Lower leg skin (tissue), 4 donors: ENCODE measurements around the gene TICRR. TPM values are rescaled to one million over a fixed set of nuclear protein-coding genes. Genes with fewer than 3 reads are reported as not detected.

ENCODE experiments used
- DNase-seq, 2 donors: peaks; one replicate each; pipeline ENCODE4 v3.0.0-alpha.2; 2019; ENCODE audit warnings: low spot score in 2 of 2
- H3K4me3 ChIP-seq: fragments of 200-600 bp; sonication (generic); 2 replicates; pipeline ENCODE4 v1.5.1; 2017; ENCODE audit warnings: mild to moderate bottlenecking, low read depth; ENCODE audit not compliant: poor library complexity, severe bottlenecking
- POLR2A ChIP-seq, 2 donors: fragments of 450-650 bp; IDR thresholded peaks; one replicate each; pipeline ENCODE4 v1.6.1; 2016 to 2017; ENCODE audit warnings: antibody characterized with exemption in 2 of 2, mild to moderate bottlenecking in 1 of 2, moderate library complexity in 1 of 2
- WGBS, 2 donors: methylation state at CpG; one replicate each; pipeline ENCODE4 v1.1.5; 2018; 5-methylcytosine and 5-hydroxymethylcytosine counted together
- intact Hi-C: fragments of 100-400 bp; cut with DNase I; formaldehyde crosslinking; loops from one replicate; pipeline ENCODE4 v1.15.0; 2023; ENCODE audit warnings: low total_unique reads
- total RNA-seq, 4 donors: library from RNA; depleted of rRNA; stranded (reverse); fragments of >200 nt; gene quantifications; one replicate each; pipeline ENCODE4 v1.1.0, GENCODE V29; 2016
- TF ChIP-seq, protein P1 (sequence below), 3 donors: fragments of 450-650 bp; IDR thresholded peaks; one replicate each; pipeline ENCODE4 v1.5.1; 2016; ENCODE audit warnings: antibody characterized with exemption in 3 of 3, mild to moderate bottlenecking in 3 of 3, moderate library complexity in 2 of 3

TICRR gene
- total RNA-seq, 4 donors from 2014 or later = 0.21 to 1.2 (median 0.55) TPM

DNA sequence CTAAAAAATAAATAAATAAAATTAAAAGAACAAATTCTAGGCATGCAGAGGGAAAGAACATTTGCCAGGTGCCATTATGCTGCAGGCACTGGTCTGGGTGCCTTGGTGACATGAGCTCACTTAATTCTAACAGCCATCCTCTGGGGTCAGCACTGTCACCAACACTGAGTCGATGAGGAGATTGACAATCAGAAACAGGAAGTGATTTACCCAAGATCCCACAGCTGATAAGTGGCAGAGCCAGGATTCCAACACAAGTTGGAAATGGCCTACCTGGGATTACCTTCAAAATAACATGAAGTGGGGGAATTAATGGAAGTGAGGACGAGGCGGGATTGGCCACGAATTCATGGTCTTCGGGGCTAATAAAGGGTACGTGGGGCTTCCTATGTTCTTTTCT, 100.3 kb downstream of the TICRR start:
- no peak overlapping the region for H3K4me3 ChIP-seq
- intact Hi-C loops = no loop called here
- WGBS, 2 donors = 78 to 83% methylated on average over 6 of the region's 6 CpGs
- TF ChIP-seq POLR2A (IDR thresholded peaks at IDR 0.05) = no peak
- TF ChIP-seq, protein P1, sequence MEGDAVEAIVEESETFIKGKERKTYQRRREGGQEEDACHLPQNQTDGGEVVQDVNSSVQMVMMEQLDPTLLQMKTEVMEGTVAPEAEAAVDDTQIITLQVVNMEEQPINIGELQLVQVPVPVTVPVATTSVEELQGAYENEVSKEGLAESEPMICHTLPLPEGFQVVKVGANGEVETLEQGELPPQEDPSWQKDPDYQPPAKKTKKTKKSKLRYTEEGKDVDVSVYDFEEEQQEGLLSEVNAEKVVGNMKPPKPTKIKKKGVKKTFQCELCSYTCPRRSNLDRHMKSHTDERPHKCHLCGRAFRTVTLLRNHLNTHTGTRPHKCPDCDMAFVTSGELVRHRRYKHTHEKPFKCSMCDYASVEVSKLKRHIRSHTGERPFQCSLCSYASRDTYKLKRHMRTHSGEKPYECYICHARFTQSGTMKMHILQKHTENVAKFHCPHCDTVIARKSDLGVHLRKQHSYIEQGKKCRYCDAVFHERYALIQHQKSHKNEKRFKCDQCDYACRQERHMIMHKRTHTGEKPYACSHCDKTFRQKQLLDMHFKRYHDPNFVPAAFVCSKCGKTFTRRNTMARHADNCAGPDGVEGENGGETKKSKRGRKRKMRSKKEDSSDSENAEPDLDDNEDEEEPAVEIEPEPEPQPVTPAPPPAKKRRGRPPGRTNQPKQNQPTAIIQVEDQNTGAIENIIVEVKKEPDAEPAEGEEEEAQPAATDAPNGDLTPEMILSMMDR (IDR thresholded peaks at IDR 0.05) = no peak
- DNase-seq = no peak

DNA sequence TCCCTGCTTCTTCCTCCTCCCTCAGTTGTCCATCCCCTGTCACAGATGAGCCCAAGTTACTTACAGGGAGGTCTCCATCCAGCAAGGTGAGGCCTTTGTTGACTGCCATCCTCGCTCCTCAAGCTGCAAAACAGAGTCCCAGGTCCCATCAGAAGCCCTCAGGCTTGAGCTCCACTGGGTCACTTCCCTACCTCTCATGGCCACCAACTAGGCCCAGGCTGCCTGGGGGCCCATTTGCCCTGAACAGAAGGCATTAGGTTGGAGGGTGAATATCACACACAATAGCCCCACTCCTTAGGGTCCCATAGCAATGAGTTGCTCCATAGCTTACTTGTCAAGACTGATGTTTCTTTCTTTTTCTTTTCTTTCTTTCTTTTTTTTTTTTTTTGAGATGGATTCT, 102.1 kb downstream of the TICRR start:
- 94 to 100% methylated on average over 1 of the region's 1 CpG for WGBS, 2 donors
- no peak overlapping the region for H3K4me3 ChIP-seq
- DNase-seq = no peak
- TF ChIP-seq, protein P1 (IDR thresholded peaks at IDR 0.05) = no peak
- no peak for TF ChIP-seq POLR2A (IDR thresholded peaks at IDR 0.05)
- intact Hi-C loops = no loop called here

Other genes with a start within 250 kb of the TICRR start
- gene POLG, start 240.6 kb upstream of the TICRR start, total RNA-seq = 100 to 1,000 TPM in 1 of 4 donors, 10 to 100 TPM in 3; 61.1 to 110 (median 82.6) TPM
- 10 to 100 TPM in 3 of 4 donors, 1 to 10 TPM in 1; 1.3 to 29.0 (median 23.7) TPM for gene RHCG, start 78.9 kb upstream of the TICRR start, total RNA-seq
- gene KIF7, start 80.0 kb downstream of the TICRR start, total RNA-seq = 1 to 10 TPM; 1.3 to 3.7 (median 1.9) TPM
- gene PLIN1, start 103.9 kb downstream of the TICRR start, total RNA-seq = 10 to 100 TPM in 3 of 4 donors, 1 to 10 TPM in 1; 5.9 to 30.9 (median 15.0) TPM
- gene PEX11A, start 115.3 kb downstream of the TICRR start, total RNA-seq = 10 to 100 TPM in 1 of 4 donors, 1 to 10 TPM in 3; 6.7 to 12.2 (median 8.8) TPM
- gene WDR93, start 115.3 kb downstream of the TICRR start, total RNA-seq = under 1 TPM in 2 of 4 donors, not detected in 2; 0.12 to 0.26 TPM
- 1 to 10 TPM in 3 of 4 donors, under 1 TPM in 1; 0.61 to 1.7 (median 1.3) TPM for gene MESP1, start 175.8 kb downstream of the TICRR start, total RNA-seq
- gene MESP2, start 200.9 kb downstream of the TICRR start, total RNA-seq = 1 to 10 TPM in 1 of 4 donors, under 1 TPM in 1, not detected in 2; 0.45 to 1.1 TPM
- 10 to 100 TPM; 14.9 to 67.3 (median 21.6) TPM for gene ANPEP, start 239.4 kb downstream of the TICRR start, total RNA-seq